WTC11 (cell line): ENCODE measurements around the gene POLR3G.

Experiments
- CREB1 ChIP-seq: sonication (generic); formaldehyde crosslinking; IDR thresholded peaks from 2 replicates; pipeline ENCODE4 v1.8.0; 2023; ENCODE audit warnings: mild to moderate bottlenecking, missing genetic modification reagents
- CTCF ChIP-seq: fragments of 200-600 bp; IDR thresholded peaks from 2 replicates; pipeline ENCODE4 v1.8.0; 2022; ENCODE audit warnings: antibody characterized with exemption
- ERG ChIP-seq: fragments of 250-450 bp; sonication (Bioruptor Pico); IDR thresholded peaks from 2 replicates; pipeline ENCODE4 v1.8.0; 2021; ENCODE audit warnings: mild to moderate bottlenecking
- JUN ChIP-seq: sonication (generic); formaldehyde crosslinking; IDR thresholded peaks from 2 replicates; pipeline ENCODE4 v1.8.0; 2023; ENCODE audit warnings: mild to moderate bottlenecking, missing genetic modification reagents
- MYBL2 ChIP-seq: sonication (generic); formaldehyde crosslinking; IDR thresholded peaks from 2 replicates; pipeline ENCODE4 v1.8.1; 2023; ENCODE audit warnings: mild to moderate bottlenecking, moderate library complexity, missing genetic modification reagents
- NR1H2 ChIP-seq: sonication (generic); formaldehyde crosslinking; IDR thresholded peaks from 2 replicates; pipeline ENCODE4 v1.9.0; 2021; ENCODE audit warnings: mild to moderate bottlenecking, moderate library complexity, missing genetic modification reagents
- SP1 ChIP-seq: sonication (generic); formaldehyde crosslinking; conservative IDR thresholded peaks from 2 replicates; pipeline ENCODE4 v1.8.1; 2022; ENCODE audit warnings: missing genetic modification reagents
- TCF7 ChIP-seq: sonication (generic); formaldehyde crosslinking; IDR thresholded peaks from 2 replicates; pipeline ENCODE4 v1.8.0; 2022; ENCODE audit warnings: mild to moderate bottlenecking, low read depth, missing genetic modification reagents, moderate library complexity
- TF ChIP-seq, protein P1 (sequence below): sonication (generic); formaldehyde crosslinking; IDR thresholded peaks from 2 replicates; pipeline ENCODE4 v1.8.1; 2022; ENCODE audit warnings: mild to moderate bottlenecking, moderate library complexity, missing genetic modification reagents
- TF ChIP-seq, protein P2 (sequence below): fragments of 250-450 bp; sonication (Bioruptor Pico); IDR thresholded peaks from 2 replicates; pipeline ENCODE4 v1.9.0; 2021; ENCODE audit warnings: mild to moderate bottlenecking

GRCh38 chr5:90438100-90438499 lies 36.6 kb upstream of the POLR3G start:
- no peak for TF ChIP-seq CREB1
- TF ChIP-seq JUN (CRISPR knock-in tag) = no peak
- TF ChIP-seq, protein P1, sequence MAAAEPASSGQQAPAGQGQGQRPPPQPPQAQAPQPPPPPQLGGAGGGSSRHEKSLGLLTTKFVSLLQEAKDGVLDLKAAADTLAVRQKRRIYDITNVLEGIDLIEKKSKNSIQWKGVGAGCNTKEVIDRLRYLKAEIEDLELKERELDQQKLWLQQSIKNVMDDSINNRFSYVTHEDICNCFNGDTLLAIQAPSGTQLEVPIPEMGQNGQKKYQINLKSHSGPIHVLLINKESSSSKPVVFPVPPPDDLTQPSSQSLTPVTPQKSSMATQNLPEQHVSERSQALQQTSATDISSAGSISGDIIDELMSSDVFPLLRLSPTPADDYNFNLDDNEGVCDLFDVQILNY (CRISPR knock-in tag) = no peak
- TF ChIP-seq NR1H2 = no peak
- no peak for TF ChIP-seq CTCF
- no peak for TF ChIP-seq SP1
- TF ChIP-seq, protein P2, sequence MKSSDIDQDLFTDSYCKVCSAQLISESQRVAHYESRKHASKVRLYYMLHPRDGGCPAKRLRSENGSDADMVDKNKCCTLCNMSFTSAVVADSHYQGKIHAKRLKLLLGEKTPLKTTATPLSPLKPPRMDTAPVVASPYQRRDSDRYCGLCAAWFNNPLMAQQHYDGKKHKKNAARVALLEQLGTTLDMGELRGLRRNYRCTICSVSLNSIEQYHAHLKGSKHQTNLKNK (CRISPR knock-in tag) = no peak
- no peak for TF ChIP-seq ERG
- no peak for TF ChIP-seq TCF7 (CRISPR knock-in tag)
- TF ChIP-seq MYBL2 (CRISPR knock-in tag) = no peak
